ENCODE measurements around the gene DCST2.
A peak's percentile ranks its signal among the peaks of the same experiment; 100 is the strongest.
"Not testable (repeated sequence)": the region's sequence is repeated elsewhere in the genome, so short reads cannot be mapped to it uniquely, and the experiment has no call there.

The DCST2 gene

DNA sequence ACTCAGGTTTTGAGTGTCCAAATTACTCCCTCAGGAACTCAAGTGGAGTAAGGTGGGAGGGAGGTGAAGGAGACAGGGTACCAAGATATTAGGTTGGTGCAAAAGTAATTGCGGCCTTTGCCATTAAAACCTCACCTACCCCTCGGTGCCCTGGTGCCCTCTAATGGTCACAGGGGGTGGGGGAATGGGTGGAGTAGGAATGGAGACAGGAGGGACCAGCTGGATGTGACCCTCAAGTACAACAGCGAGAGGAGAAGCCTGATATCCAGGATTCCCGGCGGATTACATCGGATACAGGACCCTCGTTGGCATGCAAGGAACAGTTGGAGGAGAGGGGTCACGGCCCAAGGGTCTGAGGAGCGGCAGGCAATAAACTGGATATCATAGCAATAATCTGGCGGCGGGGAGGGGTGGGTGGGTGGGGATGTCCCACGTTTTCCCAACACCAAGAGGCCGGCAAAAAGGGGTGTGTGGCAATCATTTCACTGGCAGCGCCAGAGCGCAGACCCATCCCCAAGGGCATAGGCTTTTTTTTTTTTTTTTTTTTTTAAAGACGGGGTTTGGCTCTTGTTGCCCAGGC lies 35.3 kb downstream of the DCST2 start:
- no peak for DNase-seq (ENCODE audit: low read depth)

DNA sequence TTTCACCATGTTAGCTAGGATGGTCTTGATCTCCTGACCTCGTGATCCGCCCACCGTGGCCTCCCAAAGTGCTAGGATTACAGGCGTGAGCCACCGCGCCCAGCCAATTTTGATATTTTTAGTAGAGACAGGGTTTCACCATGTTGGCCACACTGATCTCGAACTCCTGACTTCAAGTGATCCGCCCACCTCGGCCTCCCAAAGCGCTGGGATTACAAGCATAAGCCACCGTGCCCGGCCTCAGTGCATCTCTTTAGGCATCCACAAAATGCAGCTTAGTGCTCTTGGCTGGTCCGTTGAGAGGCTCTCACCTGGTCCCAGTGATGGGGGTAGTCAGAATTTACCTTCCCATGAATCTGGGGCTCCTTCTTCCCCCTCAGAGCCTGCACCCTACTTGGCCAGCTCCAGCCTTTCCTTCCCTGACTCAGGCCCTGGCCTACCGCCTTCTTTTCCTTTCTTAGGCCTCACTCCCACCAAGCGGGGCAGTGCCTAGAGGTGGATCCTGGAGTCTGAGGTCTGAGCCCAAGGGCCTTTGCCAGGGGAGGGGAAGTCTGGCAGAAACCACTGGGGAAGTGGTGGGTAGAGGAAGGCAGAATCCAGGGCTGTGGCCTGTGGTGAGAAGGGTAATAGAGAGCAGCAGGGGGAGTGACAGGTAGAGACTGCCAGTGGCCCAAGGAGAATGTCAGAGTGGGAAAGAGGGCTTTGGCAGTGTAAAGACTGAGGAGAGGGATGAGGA lies 36.4 kb downstream of the DCST2 start:
- DNase-seq (ENCODE audit: low read depth), result no peak

DNA sequence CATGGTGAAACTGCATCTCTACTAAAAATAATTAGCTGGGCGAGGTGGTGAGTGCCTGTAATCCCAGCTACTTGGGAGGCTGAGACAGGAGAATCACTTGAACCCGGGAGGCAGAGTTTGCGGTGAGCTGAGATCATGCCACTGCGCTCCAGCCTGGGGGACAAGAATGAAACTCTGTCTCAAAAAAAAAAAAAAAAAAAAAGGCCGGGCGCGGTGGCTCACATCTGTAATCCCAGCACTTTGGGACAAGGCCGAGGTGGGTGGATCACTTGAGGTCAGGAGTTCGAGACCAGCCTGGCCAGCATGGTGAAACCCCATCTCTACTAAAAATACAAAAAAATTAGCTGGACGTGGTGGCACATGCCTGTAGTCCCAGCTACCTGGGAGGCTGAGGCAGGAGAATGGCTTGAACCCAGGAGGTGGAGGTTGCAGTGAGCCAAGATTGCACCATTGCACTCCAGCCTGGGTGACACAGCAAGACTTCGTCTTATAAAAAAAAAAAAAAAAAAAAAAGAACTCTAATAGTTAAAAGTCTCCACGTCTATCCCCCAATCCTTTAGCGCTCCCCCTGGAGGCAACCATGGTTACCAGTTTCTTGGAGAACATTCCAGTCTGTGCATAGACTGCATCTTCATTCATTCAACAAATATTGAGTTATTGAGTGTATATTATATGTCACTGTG lies 38.1 kb downstream of the DCST2 start:
- not testable (repeated sequence) for DNase-seq (ENCODE audit: low read depth)

DNA sequence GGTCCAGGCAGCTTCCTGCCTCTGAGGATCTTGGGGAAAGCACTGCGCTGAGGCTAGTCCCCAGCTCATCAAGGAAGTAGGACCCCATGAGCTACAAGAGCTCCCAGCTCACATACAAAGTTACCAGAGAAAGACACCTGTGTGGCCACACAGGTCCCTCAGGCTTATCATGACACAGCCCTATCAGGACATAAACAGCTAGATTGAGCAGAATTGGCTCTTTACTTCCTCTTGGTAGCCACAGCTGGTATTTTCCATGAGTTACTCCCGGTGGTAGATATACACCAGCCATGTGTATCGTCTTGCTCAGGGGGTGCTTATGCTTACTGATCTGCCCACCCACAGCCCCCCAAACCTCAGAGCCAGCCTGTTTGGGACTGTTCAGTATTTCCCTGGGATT lies 39.0 kb downstream of the DCST2 start:
- no peak for DNase-seq (ENCODE audit: low read depth)

- DNase-seq (ENCODE audit: low read depth), result no peak
These were observed 39.4 kb downstream of the DCST2 start for GRCh38 chr1:154994269-154994587.

- DNase-seq (ENCODE audit: low read depth), result no peak
These were observed 39.9 kb downstream of the DCST2 start, which contains the start of gene LENEP for GRCh38 chr1:154993572-154994268. Gene LENEP, plus strand, starts transcription at chr1:154993586. Its CDS starts 22 bp downstream, at chr1:154993608.

- DNase-seq (ENCODE audit: low read depth), result no peak
These were observed 40.6 kb downstream of the DCST2 start for GRCh38 chr1:154992721-154993571.

DNA sequence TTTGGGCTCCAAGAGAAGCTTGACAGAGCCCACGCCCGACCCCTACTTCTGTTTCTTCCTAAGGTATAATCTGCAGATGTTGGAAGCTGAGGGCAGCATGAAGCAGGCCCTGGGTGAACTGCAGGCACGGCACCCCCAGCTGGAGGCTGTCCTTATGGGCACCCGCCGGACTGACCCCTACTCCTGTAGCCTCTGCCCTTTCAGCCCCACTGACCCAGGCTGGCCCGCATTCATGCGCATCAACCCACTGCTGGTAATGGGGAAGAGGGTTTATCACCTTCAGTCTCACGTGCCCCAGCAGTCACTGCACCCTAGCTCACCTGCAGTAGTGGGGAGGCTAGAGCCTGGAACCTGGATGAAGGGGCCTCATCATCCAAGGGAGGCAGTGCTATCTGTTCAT lies 43.3 kb downstream of the DCST2 start:
- no peak for DNase-seq (ENCODE audit: low read depth)

- DNase-seq (ENCODE audit: low read depth), result no peak
These were observed 44.3 kb downstream of the DCST2 start for GRCh38 chr1:154989195-154989860.

- DNase-seq (ENCODE audit: low read depth), result no peak
These were observed 45.3 kb downstream of the DCST2 start for GRCh38 chr1:154988058-154988954.

- no peak for DNase-seq (ENCODE audit: low read depth)
These were observed 46.3 kb downstream of the DCST2 start for GRCh38 chr1:154987326-154987725.

- not testable (repeated sequence) for DNase-seq (ENCODE audit: low read depth)
These were observed 46.8 kb downstream of the DCST2 start for GRCh38 chr1:154986736-154987135.

- DNase-seq (ENCODE audit: low read depth), result no peak
These were observed 49.7 kb downstream of the DCST2 start for GRCh38 chr1:154983776-154984466.

DNA sequence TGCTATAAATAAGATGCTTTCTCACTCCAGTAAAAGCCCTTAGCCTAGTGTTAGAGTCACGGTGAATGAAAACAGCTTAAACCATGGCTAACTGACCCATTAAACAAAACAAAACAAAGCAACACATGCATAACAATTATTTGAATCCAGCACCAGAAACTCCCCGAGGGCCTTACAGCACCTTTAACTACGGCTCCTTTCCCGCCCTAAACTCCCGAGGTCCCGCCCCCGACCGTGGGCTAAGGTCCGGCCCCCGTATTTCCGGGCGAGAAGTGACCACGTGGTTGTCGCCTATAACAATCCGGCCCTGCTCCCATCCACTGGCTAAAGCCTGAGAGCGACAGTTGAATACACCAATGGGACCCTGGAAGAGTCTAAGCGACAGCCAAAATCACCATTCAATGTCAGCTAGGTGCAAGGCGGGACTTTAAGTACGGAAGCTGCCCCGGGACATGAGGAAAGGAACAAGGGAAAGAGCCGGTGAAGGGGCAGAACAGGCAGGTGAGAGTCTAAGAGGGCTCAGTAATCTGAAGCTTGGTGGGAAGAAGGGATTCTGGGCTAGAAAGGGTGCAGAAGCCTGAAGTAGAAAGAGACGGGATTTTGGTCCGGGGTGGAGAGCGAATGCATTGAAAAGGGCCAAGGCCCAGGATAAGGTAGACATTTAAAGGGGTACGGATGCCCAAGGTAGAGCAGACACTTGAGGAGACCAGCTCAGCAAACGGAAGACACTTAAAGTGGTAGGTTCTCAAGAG lies 50.5 kb downstream of the DCST2 start, which contains the start of gene FLAD1:
TSS of gene FLAD1 (plus strand) at position 448 of the 752 bp plus-strand sequence. CDS start 351 bp downstream, outside the sequence.
- DNase-seq (ENCODE audit: low read depth), result peak; percentile 93

DNA sequence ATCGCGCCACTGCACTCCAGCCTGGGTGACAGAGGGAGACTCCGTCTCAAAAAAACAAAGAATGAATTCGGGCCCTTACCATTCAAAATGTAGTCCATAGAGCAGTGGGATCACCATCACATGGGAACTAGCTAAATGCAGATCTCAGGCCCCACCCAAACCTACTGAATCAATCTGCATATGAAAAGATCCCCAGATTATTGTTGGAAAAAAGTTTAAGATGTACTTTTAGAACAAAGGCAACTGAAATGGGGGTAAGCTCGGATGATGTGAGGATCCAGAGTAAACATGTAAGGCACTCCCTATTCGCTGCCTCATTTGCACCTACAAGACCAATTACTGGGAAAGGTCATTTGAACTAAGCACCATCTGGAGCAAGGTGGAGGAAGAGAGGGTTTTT lies 51.2 kb downstream of the DCST2 start:
- DNase-seq (ENCODE audit: low read depth), result no peak

DNA sequence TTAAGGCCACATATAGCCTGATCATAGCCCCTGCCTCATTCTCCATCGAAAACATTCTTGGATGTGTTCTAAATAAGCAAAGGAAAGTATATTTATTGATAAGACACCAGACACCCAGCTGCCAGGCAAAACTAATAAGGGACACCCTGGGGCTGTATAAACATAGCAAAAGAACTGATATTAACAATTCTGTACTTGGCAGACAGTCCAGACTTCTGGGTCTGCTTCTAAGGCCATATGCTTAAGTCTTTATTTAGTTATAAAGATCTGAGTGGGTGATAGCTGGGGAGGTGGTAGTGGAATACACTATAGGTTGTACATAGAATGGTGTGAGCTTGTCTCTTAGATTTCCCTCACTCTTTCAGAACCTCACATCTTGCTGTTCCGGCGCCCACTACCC lies 55.2 kb downstream of the DCST2 start:
- no peak for DNase-seq (ENCODE audit: low read depth)

DNA sequence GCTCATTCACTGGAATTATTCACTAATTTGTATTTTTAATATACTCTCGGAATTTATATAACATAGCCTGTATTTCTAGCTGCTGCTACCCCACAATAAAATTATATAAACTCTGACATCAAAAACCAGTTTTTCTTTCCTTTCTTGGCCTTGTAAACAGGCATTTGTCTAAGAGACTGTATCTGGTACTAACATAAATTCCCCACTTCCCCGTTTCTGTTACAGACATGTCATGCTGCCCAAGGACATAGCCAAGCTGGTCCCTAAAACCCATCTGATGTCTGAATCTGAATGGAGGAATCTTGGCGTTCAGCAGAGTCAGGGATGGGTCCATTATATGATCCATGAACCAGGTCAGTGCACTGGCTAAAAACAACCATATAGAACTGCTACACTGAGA lies 55.8 kb downstream of the DCST2 start:
- DNase-seq (ENCODE audit: low read depth), result not testable (repeated sequence)

GRCh38 chr1:154975409-154976059 lies 58.0 kb downstream of the DCST2 start:
- DNase-seq (ENCODE audit: low read depth), result peak; percentile 49

All from activated gamma-delta T cell treated with anti-CD3 and anti-CD28 coated beads, Interleukin-2, amount 50 U/mL, for 16 hours (primary cell).